Retinal pigment epithelial cell (primary cell): ENCODE results near the gene MESP2.

Source experiments
- DNase-seq: peaks from one replicate; pipeline ENCODE4 v3.0.0-alpha.2; 2010; ENCODE audit warnings: low read depth
- H3K4me3 ChIP-seq: 2 replicates; pipeline ENCODE4 v1.5.1; 2011; ENCODE audit warnings: mild to moderate bottlenecking, low read length, control low read depth, moderate library complexity
- CTCF ChIP-seq: conservative IDR thresholded peaks from 2 replicates; pipeline ENCODE4 v1.5.1; 2011; ENCODE audit warnings: low read depth, low read length, control low read depth, inconsistent platforms

Gene MESP2

GRCh38 chr15:89743011-89743410 lies 33.1 kb upstream of the MESP2 start:
- DNase-seq, result no peak
- no peak overlapping the region for H3K4me3 ChIP-seq
- TF ChIP-seq CTCF, result no peak

GRCh38 chr15:89743594-89743993 lies 32.5 kb upstream of the MESP2 start:
- no peak overlapping the region for H3K4me3 ChIP-seq
- DNase-seq, result no peak
- TF ChIP-seq CTCF, result no peak

GRCh38 chr15:89745131-89745530 lies 31.0 kb upstream of the MESP2 start:
- H3K4me3 ChIP-seq, result no peak overlapping the region
- DNase-seq, result no peak
- TF ChIP-seq CTCF, result no peak

GRCh38 chr15:89745768-89746167 lies 30.4 kb upstream of the MESP2 start:
- DNase-seq, result no peak
- no peak overlapping the region for H3K4me3 ChIP-seq
- TF ChIP-seq CTCF, result no peak

GRCh38 chr15:89746386-89746780 lies 29.7 kb upstream of the MESP2 start:
- DNase-seq, result no peak
- TF ChIP-seq CTCF, result no peak
- H3K4me3 ChIP-seq, result no peak overlapping the region

GRCh38 chr15:89747708-89748682 lies 28.1 kb upstream of the MESP2 start:
- no peak for DNase-seq
- no peak overlapping the region for H3K4me3 ChIP-seq
- no peak for TF ChIP-seq CTCF

- TF ChIP-seq CTCF, result no peak
- no peak overlapping the region for H3K4me3 ChIP-seq
- no peak for DNase-seq
Observed at GRCh38 chr15:89749054-89749453, 27.1 kb upstream of the MESP2 start.
